ENCODE data around the gene SELENOW.
"Not testable (repeated sequence)": the region's sequence is repeated elsewhere in the genome, so short reads cannot be mapped to it uniquely, and the experiment has no call there.

Gene SELENOW

GRCh38 chr19:47778049-47778953 lies at the start of gene SELENOW:
Gene SELENOW, plus strand, starts transcription at chr19:47778703. Its CDS starts 83 bp downstream, at chr19:47778786.
- peak; percentile 52 to 64 for DNase-seq (ENCODE audit: low read depth in 2 of 2)

- DNase-seq (ENCODE audit: low read depth in 2 of 2) = no peak
Measured at GRCh38 chr19:47729468-47729798, 49.1 kb upstream of the SELENOW start.

GRCh38 chr19:47729799-47730520 lies 48.5 kb upstream of the SELENOW start:
- DNase-seq (ENCODE audit: low read depth in 2 of 2) = no peak

- no peak for DNase-seq (ENCODE audit: low read depth in 2 of 2)
Measured at GRCh38 chr19:47730521-47730889, 48.0 kb upstream of the SELENOW start.

- DNase-seq (ENCODE audit: low read depth in 2 of 2) = no peak
Measured at GRCh38 chr19:47730910-47731309, 47.6 kb upstream of the SELENOW start.

GRCh38 chr19:47735131-47735530 lies 43.4 kb upstream of the SELENOW start:
- DNase-seq (ENCODE audit: low read depth in 2 of 2) = no peak

GRCh38 chr19:47740866-47741519 lies 37.5 kb upstream of the SELENOW start:
- DNase-seq (ENCODE audit: low read depth in 2 of 2) = no peak

GRCh38 chr19:47741544-47742140 lies 36.9 kb upstream of the SELENOW start:
- DNase-seq (ENCODE audit: low read depth in 2 of 2) = no peak

GRCh38 chr19:47742634-47743033 lies 35.9 kb upstream of the SELENOW start:
- no peak for DNase-seq (ENCODE audit: low read depth in 2 of 2)

- peak; percentile 94 to 95 for DNase-seq (ENCODE audit: low read depth in 2 of 2)
Measured at GRCh38 chr19:47745010-47745901, 33.2 kb upstream of the SELENOW start, which contains the start of gene NOP53. Gene NOP53, plus strand, starts transcription at chr19:47745546. Its CDS starts 14 bp downstream, at chr19:47745560.

- not testable (repeated sequence) for DNase-seq (ENCODE audit: low read depth in 2 of 2)
Measured at GRCh38 chr19:47746129-47746528, 32.4 kb upstream of the SELENOW start.

- DNase-seq (ENCODE audit: low read depth in 2 of 2) = no peak
Measured at GRCh38 chr19:47749326-47749725, 29.2 kb upstream of the SELENOW start.

GRCh38 chr19:47750752-47751151 lies 27.8 kb upstream of the SELENOW start:
- no peak for DNase-seq (ENCODE audit: low read depth in 2 of 2)

GRCh38 chr19:47752440-47753211 lies 25.9 kb upstream of the SELENOW start:
- DNase-seq (ENCODE audit: low read depth in 2 of 2) = no peak

GRCh38 chr19:47754206-47755064 lies 24.1 kb upstream of the SELENOW start:
- DNase-seq (ENCODE audit: low read depth in 2 of 2) = no peak

- DNase-seq (ENCODE audit: low read depth in 2 of 2) = no peak
Measured at GRCh38 chr19:47755065-47755761, 23.3 kb upstream of the SELENOW start.

GRCh38 chr19:47755762-47756626 lies 22.5 kb upstream of the SELENOW start:
- no peak for DNase-seq (ENCODE audit: low read depth in 2 of 2)

- no peak for DNase-seq (ENCODE audit: low read depth in 2 of 2)
Measured at GRCh38 chr19:47756627-47756929, 21.9 kb upstream of the SELENOW start.
